Measurements from ENCODE around the gene CLIP4.

The CLIP4 gene

DNA sequence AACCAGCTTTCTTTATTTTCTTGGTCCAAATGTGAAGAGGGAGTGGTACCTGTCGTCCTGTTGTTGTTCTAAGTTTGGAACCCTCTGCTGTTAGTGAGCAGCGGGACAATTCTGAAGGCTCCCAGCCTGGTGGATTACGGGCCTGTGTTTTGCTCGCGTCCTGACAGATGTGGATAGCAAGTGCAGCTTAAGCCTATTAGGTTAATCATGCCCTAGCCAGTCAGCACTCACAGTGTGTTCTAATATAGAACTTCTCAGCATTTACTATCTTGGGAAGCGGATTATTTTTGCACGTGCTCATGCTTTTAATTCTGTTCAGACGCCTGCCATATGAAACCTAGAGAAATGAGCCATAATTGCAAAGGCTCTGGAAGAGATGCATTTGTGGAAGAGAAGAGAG, 40.8 kb upstream of the CLIP4 start, which contains the start of gene PCARE:
Gene PCARE (minus strand): TSS at position 113 of the 400 bp plus-strand sequence. CDS start 262 bp downstream, outside the sequence.
- TF ChIP-seq, protein P1, sequence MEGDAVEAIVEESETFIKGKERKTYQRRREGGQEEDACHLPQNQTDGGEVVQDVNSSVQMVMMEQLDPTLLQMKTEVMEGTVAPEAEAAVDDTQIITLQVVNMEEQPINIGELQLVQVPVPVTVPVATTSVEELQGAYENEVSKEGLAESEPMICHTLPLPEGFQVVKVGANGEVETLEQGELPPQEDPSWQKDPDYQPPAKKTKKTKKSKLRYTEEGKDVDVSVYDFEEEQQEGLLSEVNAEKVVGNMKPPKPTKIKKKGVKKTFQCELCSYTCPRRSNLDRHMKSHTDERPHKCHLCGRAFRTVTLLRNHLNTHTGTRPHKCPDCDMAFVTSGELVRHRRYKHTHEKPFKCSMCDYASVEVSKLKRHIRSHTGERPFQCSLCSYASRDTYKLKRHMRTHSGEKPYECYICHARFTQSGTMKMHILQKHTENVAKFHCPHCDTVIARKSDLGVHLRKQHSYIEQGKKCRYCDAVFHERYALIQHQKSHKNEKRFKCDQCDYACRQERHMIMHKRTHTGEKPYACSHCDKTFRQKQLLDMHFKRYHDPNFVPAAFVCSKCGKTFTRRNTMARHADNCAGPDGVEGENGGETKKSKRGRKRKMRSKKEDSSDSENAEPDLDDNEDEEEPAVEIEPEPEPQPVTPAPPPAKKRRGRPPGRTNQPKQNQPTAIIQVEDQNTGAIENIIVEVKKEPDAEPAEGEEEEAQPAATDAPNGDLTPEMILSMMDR (IDR thresholded peaks at IDR 0.05; ENCODE audit: borderline replicate concordance, extremely low read depth, low read length, poor library complexity, severe bottlenecking) = no peak
- no peak for TF ChIP-seq EZH2 (IDR thresholded peaks at IDR 0.05; ENCODE audit: borderline replicate concordance, low read depth, low read length, severe bottlenecking)
- Histone ChIP-seq H3K9ac (ENCODE audit: low read depth, low read length) (no peak within 1 kb of the TSS), H4K20me1 (ENCODE audit: insufficient read depth, low read length) (no peaks in the 10 kb centered on the region), H3K4me1 (ENCODE audit: insufficient read depth, low read length) (no peaks in the 10 kb centered on the region), H3K4me2 (ENCODE audit: insufficient read depth, low read length) (no peak within 1 kb of the TSS), H3K36me3 (ENCODE audit: insufficient read depth, low read length) (no peaks in the 10 kb centered on the region), H3K79me2 (ENCODE audit: insufficient read depth, low read length) (no peaks in the 10 kb centered on the region), H3K27me3 (ENCODE audit: insufficient read depth, low read length, poor library complexity) (peaks cover 4% of the 10 kb centered on the region), H2AFZ (ENCODE audit: low read depth, low read length) (no peak within 1 kb of the TSS), H3K4me3 (ENCODE audit: low read depth in 1 of 2, low read length in 2 of 2) (no peak within 1 kb of the TSS), H3K9me3 (ENCODE audit: insufficient read depth, low read length, severe bottlenecking) (peaks cover 4% of the 10 kb centered on the region), H3K27ac (ENCODE audit: low read length) (no peak within 1 kb of the TSS)
- ATAC-seq (ENCODE audit: insufficient read depth, low read depth) = no peak
- no peak for DNase-seq

DNA sequence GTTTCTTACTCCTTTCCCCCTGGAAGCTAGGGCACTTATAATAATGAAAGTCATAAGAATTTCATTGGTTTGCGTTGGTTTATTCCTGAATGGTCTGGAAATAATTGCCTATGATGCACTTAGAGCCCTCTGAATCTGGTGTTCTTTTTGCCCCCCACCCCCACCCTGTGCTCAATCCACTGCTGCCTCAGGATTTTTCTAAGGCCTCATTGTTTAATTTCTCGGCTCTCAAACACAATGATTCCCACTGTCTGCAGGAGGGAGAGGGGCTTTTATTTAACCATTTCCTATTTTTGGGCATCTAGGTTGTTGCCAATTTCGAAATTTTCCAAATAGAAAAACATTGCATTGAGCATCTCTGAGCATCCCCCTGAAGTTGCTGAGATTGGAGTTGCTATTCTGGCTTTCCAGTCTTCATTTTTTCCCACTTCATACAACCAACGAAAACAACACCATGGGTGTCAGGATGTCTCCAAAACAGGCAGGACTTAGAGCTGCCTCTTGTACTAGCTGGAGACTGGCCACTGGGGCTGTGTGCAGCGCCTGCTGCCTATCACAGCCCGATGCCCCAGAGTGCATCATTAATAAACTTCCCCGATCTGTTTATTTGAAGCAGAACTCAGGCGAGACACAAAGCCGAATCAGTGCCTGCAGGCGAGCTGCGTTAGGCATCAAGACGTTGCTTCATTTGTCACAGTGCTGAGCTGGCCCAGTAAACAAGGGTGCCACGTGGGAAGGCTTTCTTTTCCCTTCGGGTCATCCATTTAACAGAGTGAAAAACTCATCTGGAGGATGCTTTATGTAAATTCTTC, 39.1 kb upstream of the CLIP4 start:
- no peak for ATAC-seq (ENCODE audit: insufficient read depth, low read depth)
- Histone ChIP-seq H4K20me1 (ENCODE audit: insufficient read depth, low read length) (no peaks in the 10 kb centered on the region), H2AFZ (ENCODE audit: low read depth, low read length) (no peak overlapping the region), H3K4me3 (ENCODE audit: low read depth in 1 of 2, low read length in 2 of 2) (no peak overlapping the region), H3K27me3 (ENCODE audit: insufficient read depth, low read length, poor library complexity) (peaks cover 4% of the 10 kb centered on the region), H3K36me3 (ENCODE audit: insufficient read depth, low read length) (no peaks in the 10 kb centered on the region), H3K27ac (ENCODE audit: low read length) (no peak overlapping the region), H3K79me2 (ENCODE audit: insufficient read depth, low read length) (no peaks in the 10 kb centered on the region), H3K9ac (ENCODE audit: low read depth, low read length) (no peak overlapping the region), H3K4me2 (ENCODE audit: insufficient read depth, low read length) (no peak overlapping the region), H3K9me3 (ENCODE audit: insufficient read depth, low read length, severe bottlenecking) (peaks cover 21% of the 10 kb centered on the region), H3K4me1 (ENCODE audit: insufficient read depth, low read length) (no peaks in the 10 kb centered on the region)
- DNase-seq = no peak
- TF ChIP-seq, protein P1 (IDR thresholded peaks at IDR 0.05; ENCODE audit: borderline replicate concordance, extremely low read depth, low read length, poor library complexity, severe bottlenecking) = no peak
- no peak for TF ChIP-seq EZH2 (IDR thresholded peaks at IDR 0.05; ENCODE audit: borderline replicate concordance, low read depth, low read length, severe bottlenecking)

DNA sequence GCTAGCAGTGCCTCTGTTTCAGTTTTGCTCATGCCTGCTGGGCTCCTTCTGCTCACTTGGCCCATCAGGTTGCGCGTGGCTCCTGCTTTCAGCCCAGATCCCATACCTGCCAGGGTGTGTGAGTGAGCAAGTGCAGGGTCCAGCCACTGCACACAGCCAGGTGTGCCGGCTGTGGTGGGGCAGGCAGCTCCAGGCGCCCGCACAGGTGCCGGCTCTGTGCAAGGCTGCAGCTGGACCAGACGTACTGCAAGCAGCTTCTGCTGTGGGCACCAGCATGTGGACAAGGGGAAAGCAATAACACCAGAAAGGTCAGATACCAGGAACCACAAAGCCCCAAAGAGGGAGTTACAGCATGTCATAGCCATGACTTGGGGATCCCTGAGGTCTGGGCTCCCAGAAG, 35.3 kb upstream of the CLIP4 start:
- TF ChIP-seq, protein P1 (IDR thresholded peaks at IDR 0.05; ENCODE audit: borderline replicate concordance, extremely low read depth, low read length, poor library complexity, severe bottlenecking) = no peak
- no peak for TF ChIP-seq EZH2 (IDR thresholded peaks at IDR 0.05; ENCODE audit: borderline replicate concordance, low read depth, low read length, severe bottlenecking)
- Histone ChIP-seq H3K9ac (ENCODE audit: low read depth, low read length) (no peak overlapping the region), H3K4me1 (ENCODE audit: insufficient read depth, low read length) (no peaks in the 10 kb centered on the region), H3K79me2 (ENCODE audit: insufficient read depth, low read length) (no peaks in the 10 kb centered on the region), H2AFZ (ENCODE audit: low read depth, low read length) (no peak overlapping the region), H3K4me2 (ENCODE audit: insufficient read depth, low read length) (no peak overlapping the region), H3K27me3 (ENCODE audit: insufficient read depth, low read length, poor library complexity) (no peaks in the 10 kb centered on the region), H3K4me3 (ENCODE audit: low read depth in 1 of 2, low read length in 2 of 2) (no peak overlapping the region), H3K9me3 (ENCODE audit: insufficient read depth, low read length, severe bottlenecking) (peaks cover 23% of the 10 kb centered on the region), H4K20me1 (ENCODE audit: insufficient read depth, low read length) (no peaks in the 10 kb centered on the region), H3K27ac (ENCODE audit: low read length) (no peak overlapping the region), H3K36me3 (ENCODE audit: insufficient read depth, low read length) (no peaks in the 10 kb centered on the region)
- ATAC-seq (ENCODE audit: insufficient read depth, low read depth) (no peak), DNase-seq (no peak)

All from DND-41 (cell line).